Left lung (tissue), 10 donors: Measurements from ENCODE around the gene CELA3B. TPM values are rescaled to one million over a fixed set of nuclear protein-coding genes. Genes with fewer than 3 reads are reported as not detected.

Source experiments
- ATAC-seq: fragments of 200-7000 bp; cut with Tn5 transposase; one replicate; pipeline ENCODE4 v1.9.1; 2020; ENCODE audit warnings: moderate library complexity
- DNase-seq, 4 donors: peaks; one replicate each; pipeline ENCODE4 v3.0.0-alpha.2; 2013 to 2020
- H3K27ac ChIP-seq, 2 donors: fragments of 200-600 bp; sonication (generic) in 1 of 2; one replicate each; pipeline versions ENCODE4 v1.5.0 to v1.8.0; 2020 to 2021
- H3K27me3 ChIP-seq, 2 donors: fragments of 200-600 bp; sonication (generic) in 1 of 2; one replicate each; pipeline versions ENCODE4 v1.5.0 to v1.8.0; 2020 to 2021
- H3K36me3 ChIP-seq, 2 donors: fragments of 200-600 bp; sonication (generic) in 1 of 2; one replicate each; pipeline versions ENCODE4 v1.5.0 to v1.8.0; 2020 to 2021
- H3K4me1 ChIP-seq, 2 donors: fragments of 200-600 bp; one replicate each; pipeline ENCODE4 v1.8.0; 2021
- H3K4me3 ChIP-seq, 2 donors: fragments of 200-600 bp; sonication (generic) in 1 of 2; one replicate each; pipeline versions ENCODE4 v1.5.0 to v1.8.0; 2020 to 2021; ENCODE audit warnings: mild to moderate bottlenecking in 1 of 2
- H3K9me3 ChIP-seq, 2 donors: fragments of 200-600 bp; sonication (generic) in 1 of 2; one replicate each; pipeline versions ENCODE4 v1.5.0 to v1.8.0; 2020 to 2021
- intact Hi-C, 2 donors: fragments of 100-400 bp; cut with DNase I; formaldehyde crosslinking; loops; one replicate each; pipeline versions ENCODE4 v1.11.2 to v1.14.2; 2022
- polyA plus RNA-seq, 6 donors: library from polyadenylated mRNA; unstranded; fragments of 120-200 nt; gene quantifications; one replicate each; pipeline ENCODE4 v1.2.1, GENCODE V29; 2013; ENCODE audit not compliant: insufficient read length in 6 of 6
- total RNA-seq, 2 donors: library from RNA; stranded (reverse); fragmentation: NEBNext Ultra II Directional; extraction: Animal tissue kit (Norgen Biotek cat#: 25700); gene quantifications; one replicate each; pipeline ENCODE4 v1.2.1, GENCODE V29; 2021
- TF ChIP-seq, protein P1 (sequence below), 2 donors: fragments of 200-600 bp; sonication (generic) in 1 of 2; IDR thresholded peaks; one replicate each; pipeline versions ENCODE4 v1.5.0 to v1.8.0; 2021; ENCODE audit warnings: antibody characterized with exemption in 2 of 2
- donor health status: DM: no; HTN: yes; CAD: no.
- donor health status: DM: no; HTN: no; CAD: no.

CELA3B gene
- total and polyA plus RNA-seq, 8 donors, result 0.27 to 0.71 TPM; not detected in 6

DNA sequence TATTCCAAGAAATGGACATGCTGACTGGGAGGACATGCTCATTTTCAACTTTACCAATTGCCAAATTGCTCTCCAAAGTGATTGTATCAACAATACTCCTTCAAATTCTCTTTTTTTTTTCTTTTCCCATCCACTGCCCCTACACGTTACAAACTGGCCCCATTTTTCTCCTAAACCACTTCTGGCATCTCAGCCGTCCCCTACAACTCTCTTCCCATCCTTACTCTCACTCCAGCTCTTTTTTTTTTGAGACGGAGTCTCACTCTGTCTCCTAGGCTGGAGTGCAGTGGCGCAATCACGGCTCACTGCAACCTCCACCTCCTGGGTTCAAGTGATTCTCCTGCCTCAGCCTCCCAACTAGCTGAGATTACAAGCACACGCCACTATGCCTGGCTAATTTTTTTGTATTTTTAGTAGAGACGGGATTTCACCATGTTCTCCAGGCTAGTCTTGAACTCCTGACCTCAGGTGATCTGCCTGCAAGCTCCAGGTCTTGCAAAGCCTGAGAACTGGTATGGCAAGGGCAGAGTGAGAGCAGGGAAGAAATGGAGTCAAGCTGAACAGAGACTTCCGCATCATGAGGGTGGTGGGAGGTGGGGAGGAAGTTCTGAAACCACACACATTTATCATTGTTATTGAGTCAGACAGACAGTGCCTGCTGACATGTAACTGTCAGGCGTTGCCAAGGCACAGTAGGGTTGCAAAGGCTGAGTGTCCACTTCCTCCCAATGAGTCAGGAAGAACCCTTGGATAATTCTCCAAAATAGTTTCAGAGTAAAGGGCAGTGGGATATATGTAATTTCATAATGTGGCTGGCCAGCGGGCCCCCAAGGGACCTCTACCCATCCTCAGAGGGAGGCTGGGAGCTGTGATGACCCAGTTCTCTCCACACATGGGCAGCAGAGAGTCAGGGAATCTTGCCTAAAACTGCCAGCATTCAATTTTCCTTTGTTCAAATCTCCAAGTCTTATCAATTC lies 42.0 kb downstream of the CELA3B start:
- Histone ChIP-seq H3K9me3 (no peaks in the 10 kb centered on the region), H3K36me3 (no peaks in the 10 kb centered on the region), H3K4me3 (no peak overlapping the region), H3K27ac (peak overlapping the region; percentile 29 to 78), H3K27me3 (no peaks in the 10 kb centered on the region), H3K4me1 (peaks cover 0 to 22% of the 10 kb centered on the region in 2 donors)
- ATAC-seq, result peak; percentile 69
- TF ChIP-seq, protein P1, sequence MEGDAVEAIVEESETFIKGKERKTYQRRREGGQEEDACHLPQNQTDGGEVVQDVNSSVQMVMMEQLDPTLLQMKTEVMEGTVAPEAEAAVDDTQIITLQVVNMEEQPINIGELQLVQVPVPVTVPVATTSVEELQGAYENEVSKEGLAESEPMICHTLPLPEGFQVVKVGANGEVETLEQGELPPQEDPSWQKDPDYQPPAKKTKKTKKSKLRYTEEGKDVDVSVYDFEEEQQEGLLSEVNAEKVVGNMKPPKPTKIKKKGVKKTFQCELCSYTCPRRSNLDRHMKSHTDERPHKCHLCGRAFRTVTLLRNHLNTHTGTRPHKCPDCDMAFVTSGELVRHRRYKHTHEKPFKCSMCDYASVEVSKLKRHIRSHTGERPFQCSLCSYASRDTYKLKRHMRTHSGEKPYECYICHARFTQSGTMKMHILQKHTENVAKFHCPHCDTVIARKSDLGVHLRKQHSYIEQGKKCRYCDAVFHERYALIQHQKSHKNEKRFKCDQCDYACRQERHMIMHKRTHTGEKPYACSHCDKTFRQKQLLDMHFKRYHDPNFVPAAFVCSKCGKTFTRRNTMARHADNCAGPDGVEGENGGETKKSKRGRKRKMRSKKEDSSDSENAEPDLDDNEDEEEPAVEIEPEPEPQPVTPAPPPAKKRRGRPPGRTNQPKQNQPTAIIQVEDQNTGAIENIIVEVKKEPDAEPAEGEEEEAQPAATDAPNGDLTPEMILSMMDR (IDR thresholded peaks at IDR 0.05), result no peak
- intact Hi-C loops, result no loop called here
- DNase-seq, result peak in 1 of 4 donors; percentile 74

DNA sequence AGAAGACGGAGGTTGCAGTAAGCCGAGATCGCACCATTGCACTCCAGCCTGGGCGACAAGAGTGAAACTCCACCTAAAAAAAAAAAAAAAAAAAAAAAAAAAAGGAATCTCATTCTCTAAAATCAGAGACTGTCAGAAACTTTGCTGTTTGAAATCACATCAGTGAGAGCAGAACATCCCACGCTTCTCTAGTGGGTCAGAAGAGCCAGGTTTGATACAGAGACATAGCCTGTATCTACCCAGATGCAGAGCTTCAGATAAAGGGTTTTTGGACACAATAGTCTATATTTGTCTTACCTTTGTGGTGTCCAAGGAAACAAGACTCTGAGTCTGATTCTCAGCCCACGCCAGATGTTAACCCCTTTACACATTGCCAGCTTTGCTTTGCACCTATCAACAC lies 44.2 kb downstream of the CELA3B start:
- intact Hi-C loops, result no loop called here
- H3K36me3 ChIP-seq, result no peaks in the 10 kb centered on the region
- DNase-seq, result no peak

DNA sequence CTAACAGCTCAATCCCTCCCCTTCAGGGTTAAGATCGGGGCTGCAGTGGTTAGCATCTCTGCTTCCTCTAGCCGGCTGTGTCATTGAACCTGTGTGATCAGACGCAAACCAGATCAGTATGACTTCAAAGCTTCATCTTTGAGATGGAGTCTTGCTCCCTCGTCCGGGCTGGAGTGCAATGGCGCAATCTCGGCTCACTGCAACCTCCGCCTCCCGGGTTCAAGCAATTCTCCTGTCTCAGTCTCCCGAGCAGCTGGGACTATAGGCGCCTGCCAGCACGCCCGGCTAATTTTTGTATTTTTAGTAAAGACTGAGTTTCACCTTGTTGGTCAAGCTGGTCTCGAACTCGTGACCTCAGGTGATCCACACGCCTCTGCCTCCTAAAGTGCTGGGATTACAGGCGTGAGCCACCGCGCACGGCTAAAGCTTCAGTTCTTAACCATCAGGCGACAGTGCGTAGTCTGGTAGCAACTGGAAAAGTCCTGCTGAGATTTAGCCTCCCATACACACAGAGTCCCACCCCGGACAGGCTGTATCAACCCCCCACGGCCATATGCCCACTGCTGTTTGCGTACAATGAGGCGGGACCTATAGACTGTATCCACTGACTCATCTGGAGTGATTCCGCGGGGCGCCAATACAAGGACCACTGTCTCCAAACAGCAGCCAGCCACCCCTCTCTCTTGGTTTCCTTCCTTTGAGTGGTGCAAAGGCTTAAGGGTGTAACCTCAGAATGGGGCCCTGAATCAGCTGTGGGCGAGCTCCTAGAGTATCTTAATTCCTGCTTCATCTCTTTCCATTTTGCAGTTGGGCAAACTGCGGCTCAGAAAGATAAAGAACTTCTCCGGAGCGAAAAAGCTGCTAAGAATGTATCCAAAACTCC lies 47.9 kb downstream of the CELA3B start:
- TF ChIP-seq, protein P1 (IDR thresholded peaks at IDR 0.05), result no peak
- H3K4me1 ChIP-seq, result peaks cover 0 to 29% of the 10 kb centered on the region in 2 donors
- H3K36me3 ChIP-seq, result no peaks in the 10 kb centered on the region
- peak overlapping the region; percentile 75 to 82 for H3K4me3 ChIP-seq
- intact Hi-C loops, result no loop called here
- peak in 2 of 4 donors; percentile 73 to 78 for DNase-seq
- no peaks in the 10 kb centered on the region for H3K27me3 ChIP-seq
- peak; percentile 63 for ATAC-seq
- H3K27ac ChIP-seq, result peak overlapping the region; percentile 97 to 98
- H3K9me3 ChIP-seq, result no peaks in the 10 kb centered on the region

More for the DNA sequence above, 44.2 kb downstream of the CELA3B start:
- peaks cover 0 to 33% of the 10 kb centered on the region in 2 donors for H3K4me1 ChIP-seq
- H3K9me3 ChIP-seq, result no peaks in the 10 kb centered on the region
- no peaks in the 10 kb centered on the region for H3K27me3 ChIP-seq
- TF ChIP-seq, protein P1 (IDR thresholded peaks at IDR 0.05), result no peak
- no peak overlapping the region for H3K4me3 ChIP-seq
- no peak overlapping the region for H3K27ac ChIP-seq
- ATAC-seq, result no peak

DNA sequence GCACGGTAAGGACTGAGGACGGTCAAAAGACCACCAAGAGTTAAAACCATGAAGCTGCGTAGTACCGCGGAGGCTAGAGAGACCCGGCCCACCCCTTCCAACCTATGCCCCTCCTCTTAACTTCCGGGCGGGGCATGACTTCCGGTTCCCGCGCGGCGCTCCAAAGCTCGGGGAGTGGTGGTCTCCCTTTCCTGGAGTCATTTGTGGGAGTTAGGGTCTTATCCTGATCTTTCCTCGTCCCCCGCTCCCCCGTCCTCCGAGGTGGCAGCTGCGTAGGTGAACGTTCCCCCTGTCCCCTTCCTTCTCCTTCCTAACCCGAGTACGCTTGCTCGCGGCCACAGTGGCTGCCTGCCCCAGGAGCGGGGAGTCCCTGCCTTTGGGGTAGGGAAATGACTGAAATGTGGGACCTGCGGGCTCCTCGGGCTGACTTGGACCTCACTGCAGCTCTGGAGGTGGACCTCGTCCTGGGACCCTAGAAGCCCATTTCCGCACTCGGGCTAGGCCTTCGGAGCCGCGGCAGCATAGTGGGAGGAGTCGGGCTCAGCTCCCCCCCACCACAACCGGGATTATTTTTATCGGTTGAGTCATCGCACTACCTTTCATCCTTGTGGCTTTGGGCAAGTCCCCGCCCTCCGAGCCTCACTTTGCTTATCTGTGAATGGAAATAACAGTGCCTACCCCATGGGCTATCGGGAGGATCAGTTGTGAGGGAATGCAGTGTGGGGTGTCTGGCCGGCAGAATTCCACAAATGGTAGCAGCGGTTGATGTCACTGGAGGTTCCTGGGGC lies 48.7 kb downstream of the CELA3B start:
- Histone ChIP-seq H3K4me3 (peak overlapping the region; percentile 75 to 82), H3K27me3 (no peaks in the 10 kb centered on the region), H3K4me1 (peaks cover 0 to 29% of the 10 kb centered on the region in 2 donors), H3K36me3 (no peaks in the 10 kb centered on the region), H3K9me3 (no peaks in the 10 kb centered on the region), H3K27ac (peak overlapping the region; percentile 97 to 98)
- ATAC-seq (peak; percentile 85), DNase-seq (peak; percentile 78 to 93 (median 90))
- intact Hi-C loops, result no loop called here
- TF ChIP-seq, protein P1 (IDR thresholded peaks at IDR 0.05), result no peak
